Stimulated activated naive CD8-positive, alpha-beta T cell treated with anti-CD3 and anti-CD28 coated beads, Interleukin-15, Interleukin-2, amounts not matched to agents 100 U/mL and 50 U/mL, for 24 hours (primary cell): ENCODE measurements around the gene TMEM258.

Experiments
- ATAC-seq: fragments of 150-1000 bp; cut with Tn5 transposase; one replicate; pipeline ENCODE4 v1.10.0; 2021
- DNase-seq: peaks from one replicate; pipeline ENCODE4 v3.0.0; 2021

Gene TMEM258

GRCh38 chr11:61820174-61820573, 27.8 kb upstream of the TMEM258 start:
- ATAC-seq = no peak
- DNase-seq = no peak

GRCh38 chr11:61817471-61818202, 25.2 kb upstream of the TMEM258 start:
- ATAC-seq = no peak
- no peak for DNase-seq

GRCh38 chr11:61816736-61817455, 24.5 kb upstream of the TMEM258 start, which contains the start of gene FADS1:
Gene FADS1, minus strand, starts transcription at chr11:61817003. Its CDS starts 74 bp downstream, at chr11:61816929.
- DNase-seq (peak; percentile 87), ATAC-seq (peak; percentile 70)

- DNase-seq (peak; percentile 72), ATAC-seq (peak; percentile 76)
Observed at GRCh38 chr11:61815790-61816735, 23.7 kb upstream of the TMEM258 start.

- DNase-seq = peak; percentile 71
- peak; percentile 45 for ATAC-seq
Observed at GRCh38 chr11:61814958-61815789, 22.8 kb upstream of the TMEM258 start.

- DNase-seq (no peak), ATAC-seq (no peak)
Observed at GRCh38 chr11:61814247-61814957, 22.0 kb upstream of the TMEM258 start.

- no peak for ATAC-seq
Observed at GRCh38 chr11:61812736-61813411, 20.5 kb upstream of the TMEM258 start.

GRCh38 chr11:61811831-61812230, 19.4 kb upstream of the TMEM258 start:
- no peak for ATAC-seq
- no peak for DNase-seq

More at GRCh38 chr11:61812736-61813411, 20.5 kb upstream of the TMEM258 start:
- DNase-seq = no peak

GRCh38 chr11:61810671-61811175, 18.3 kb upstream of the TMEM258 start:
- ATAC-seq (no peak), DNase-seq (no peak)

GRCh38 chr11:61806785-61807184, 14.4 kb upstream of the TMEM258 start:
- ATAC-seq (no peak), DNase-seq (no peak)

GRCh38 chr11:61805146-61805545, 12.7 kb upstream of the TMEM258 start:
- DNase-seq (no peak), ATAC-seq (no peak)

GRCh38 chr11:61803889-61804647, 11.7 kb upstream of the TMEM258 start:
- no peak for DNase-seq
- ATAC-seq = no peak

- no peak for DNase-seq
- no peak for ATAC-seq
Observed at GRCh38 chr11:61802605-61803004, 10.2 kb upstream of the TMEM258 start.

- no peak for DNase-seq
- ATAC-seq = no peak
Observed at GRCh38 chr11:61800331-61801281, 8.2 kb upstream of the TMEM258 start.

GRCh38 chr11:61799665-61800284, 7.4 kb upstream of the TMEM258 start:
- DNase-seq = no peak
- no peak for ATAC-seq

GRCh38 chr11:61797263-61797944, 5.0 kb upstream of the TMEM258 start:
- ATAC-seq = no peak
- peak; percentile 60 for DNase-seq
